Heart left ventricle (tissue), 16 donors: ENCODE data around the gene TNFRSF9. TPM values are rescaled to one million over a fixed set of nuclear protein-coding genes. Genes with fewer than 3 reads are reported as not detected.
A peak's percentile ranks its signal among the peaks of the same experiment; 100 is the strongest.

Experiments used
- ATAC-seq, 4 donors: fragments of 200-7000 bp; cut with Tn5 transposase; one replicate each; pipeline ENCODE4 v1.9.1; 2020 to 2022; ENCODE audit warnings: moderate library complexity in 4 of 4, mild to moderate bottlenecking in 3 of 4, moderate number of reproducible peaks in 1 of 4
- DNase-seq, 5 donors: peaks; one replicate each; pipeline ENCODE4 v3.0.0-alpha.2; 2020
- H3K27ac ChIP-seq, 12 donors: fragments of 200-600 bp; sonication (generic) in 4 of 12; one replicate each; pipeline versions ENCODE4 v1.5.0 to v1.8.0; 2016 to 2022; ENCODE audit warnings: mild to moderate bottlenecking in 2 of 12
- H3K27me3 ChIP-seq, 9 donors: fragments of 200-600 bp; sonication (generic) in 2 of 9; one replicate each; pipeline versions ENCODE4 v1.5.1 to v1.8.0; 2016 to 2022; ENCODE audit warnings: mild to moderate bottlenecking in 3 of 9
- H3K36me3 ChIP-seq, 9 donors: fragments of 200-600 bp; sonication (generic) in 2 of 9; one replicate each; pipeline versions ENCODE4 v1.5.0 to v1.8.0; 2018 to 2022; ENCODE audit warnings: mild to moderate bottlenecking in 2 of 9
- H3K4me1 ChIP-seq, 12 donors: fragments of 200-600 bp; sonication (generic) in 4 of 12; one replicate each; pipeline versions ENCODE4 v1.5.0 to v1.8.0; 2016 to 2022; ENCODE audit warnings: mild to moderate bottlenecking in 3 of 12
- H3K4me3 ChIP-seq, 12 donors: fragments of 200-600 bp; sonication (generic) in 4 of 12; one replicate each; pipeline versions ENCODE4 v1.5.0 to v1.8.0; 2017 to 2022; ENCODE audit warnings: mild to moderate bottlenecking in 9 of 12, moderate library complexity in 4 of 12
- H3K9me3 ChIP-seq, 12 donors: fragments of 200-600 bp; sonication (generic) in 4 of 12; one replicate each; pipeline versions ENCODE4 v1.5.0 to v1.8.0; 2016 to 2022; ENCODE audit warnings: mild to moderate bottlenecking in 1 of 12
- CTCF ChIP-seq, 12 donors: fragments of 200-600 bp; sonication (generic) in 4 of 12; IDR thresholded peaks; one replicate each; pipeline versions ENCODE4 v1.5.0 to v1.8.0; 2018 to 2022; ENCODE audit warnings: antibody characterized with exemption in 12 of 12, mild to moderate bottlenecking in 5 of 12
- POLR2A ChIP-seq, 2 donors: fragments of 450-650 bp; IDR thresholded peaks; one replicate each; pipeline ENCODE4 v1.6.1; 2017; ENCODE audit warnings: antibody characterized with exemption in 2 of 2, mild to moderate bottlenecking in 2 of 2, moderate library complexity in 2 of 2
- WGBS, 4 donors: extraction: QIAGEN DNeasy Blood & Tissue Kit in 2 of 4; methylation state at CpG; one replicate each; pipeline versions ENCODE4 v1.1.5 to v1.1.7; 2013 to 2018; 5-methylcytosine and 5-hydroxymethylcytosine counted together
- intact Hi-C, 10 donors: fragments of 100-400 bp; cut with DNase I; formaldehyde crosslinking; loops; one replicate each; pipeline versions ENCODE4 v1.11.1 to v1.14.2; 2022
- polyA plus RNA-seq, 2 donors: library from polyadenylated mRNA; stranded (reverse); fragments of 200-250 nt; gene quantifications; one replicate each; pipeline ENCODE4 v1.2.3, GENCODE V29; 2013
- total RNA-seq, 9 donors: library from RNA; depleted of rRNA in 2 of 9; stranded (reverse); fragments of >200 nt in 2 of 9; fragmentation: NEBNext Ultra II Directional in 3 of 9; extraction: Animal tissue kit (Norgen Biotek cat#: 25700) in 3 of 9; gene quantifications; one replicate each; pipeline versions ENCODE4 v1.1.0 to v1.2.4, GENCODE V29; 2016 to 2023
- donor health status: ischemic (EF 13 %, LVEDD 7.1; RV severe dilation, severe dysfunction).
- donor health status: healthy with polysubstance abuse.
- donor health status: DM: no; HTN: yes; CAD: no.
- donor health status: DM: no; HTN: no; CAD: no.
- donor health status: ischemic (EF 25% LVEDD 6.9; RV normal size, moderate dysfunction).
- donor health status: ischemic (EF 25% LVEDD 5.7; RV mildly dilated, moderate dysfunction).
- donor health status: healthy.
- donor health status: DM: yes; HTN: yes; CAD: no.
- donor health status: ischemic (EF 35%, LVEDD 5.7; RV mildly dilated, moderate dysfunction).
- donor health status: nonischemic (EF 11% LVEDD 7.7; RV severe dilation, severe dysfunction).
- donor health status: DM: yes; HTN: yes; CAD: no.
- donor health status: PGD.
- donor health status: ischemic (EF 29% LVEDD 5.4; RV normal size, mild dysfunction).
- donor health status: nonischemic (EF 23%, LVEDD 6.1; RV moderate dilation, normal function).

TNFRSF9 gene
- total and polyA plus RNA-seq, 11 donors = 0.04 to 1.9 (median 0.36) TPM; not detected in 7

DNA sequence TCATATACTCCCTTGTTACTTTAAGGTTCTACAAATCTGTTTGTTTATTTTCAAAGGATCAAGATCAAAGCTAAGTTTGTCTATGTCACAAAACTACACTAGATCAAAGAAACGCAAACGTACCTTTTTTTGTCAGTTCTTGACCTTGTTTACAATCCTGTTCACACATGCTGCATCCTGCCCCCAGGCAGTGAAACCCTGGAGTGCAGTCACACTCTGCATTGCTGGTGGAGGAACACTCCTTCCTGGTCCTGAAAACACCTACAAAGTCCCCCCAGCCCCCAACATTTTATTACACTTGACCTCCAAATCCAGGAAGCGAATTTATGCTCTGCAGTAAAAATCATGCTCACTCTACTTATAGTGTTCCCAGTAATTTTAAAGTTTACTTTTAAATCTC lies 2.6 kb downstream of the TNFRSF9 start:
- Histone ChIP-seq H3K4me1 (peaks cover 0 to 30% (median 11%) of the 10 kb centered on the region in 12 donors), H3K36me3 (no peaks in the 10 kb centered on the region), H3K9me3 (no peaks in the 10 kb centered on the region), H3K4me3 (no peak overlapping the region), H3K27ac (no peak overlapping the region), H3K27me3 (peaks cover 0 to 51% (median 11%) of the 10 kb centered on the region in 9 donors)
- no peak for ATAC-seq
- TF ChIP-seq CTCF (IDR thresholded peaks at IDR 0.05) (no peak), POLR2A (IDR thresholded peaks at IDR 0.05) (no peak)
- intact Hi-C loops = no loop called here
- 60 to 68% (median 65%) methylated on average over 3 of the region's 3 CpGs for WGBS, 4 donors
- DNase-seq = no peak

DNA sequence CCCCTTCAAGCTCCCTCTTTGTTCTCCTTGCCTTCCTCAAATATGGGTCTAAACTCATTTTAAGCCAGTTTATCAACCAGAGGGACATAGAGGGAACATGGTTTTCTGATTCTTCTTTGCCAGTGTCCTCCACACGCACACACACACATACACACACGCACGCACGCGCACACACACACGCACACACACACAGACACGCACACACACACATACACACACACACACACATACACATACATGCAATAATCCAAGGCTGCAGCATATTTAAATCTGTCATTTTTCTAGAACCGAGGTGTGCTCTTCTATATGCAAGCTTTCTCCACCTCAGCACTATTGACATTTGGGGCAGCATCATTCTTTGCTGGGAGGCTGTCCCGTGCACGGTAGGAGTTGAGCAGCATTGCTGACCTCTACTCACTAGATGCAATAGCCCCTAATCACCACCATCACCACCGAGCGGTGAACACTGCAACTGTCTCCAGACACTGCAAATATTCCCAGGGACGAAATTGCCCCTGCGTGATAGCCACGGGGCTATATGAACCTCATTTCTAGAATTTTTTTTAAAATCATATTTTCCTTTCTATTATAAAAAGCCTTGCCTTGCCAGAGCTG lies 8.0 kb downstream of the TNFRSF9 start:
- 78 to 83% (median 80%) methylated on average over 15 of the region's 15 CpGs for WGBS, 4 donors
- Histone ChIP-seq H3K27me3 (peaks cover 0 to 38% (median 6%) of the 10 kb centered on the region in 9 donors), H3K9me3 (no peaks in the 10 kb centered on the region), H3K36me3 (no peaks in the 10 kb centered on the region), H3K27ac (no peak overlapping the region), H3K4me1 (peaks cover 0 to 20% (median 0%) of the 10 kb centered on the region in 12 donors), H3K4me3 (no peak overlapping the region)
- TF ChIP-seq POLR2A (IDR thresholded peaks at IDR 0.05) (no peak), CTCF (IDR thresholded peaks at IDR 0.05) (no peak)
- intact Hi-C loops = no loop called here
- DNase-seq (no peak), ATAC-seq (no peak)

GRCh38 chr1:7931446-7931812 lies 9.2 kb downstream of the TNFRSF9 start:
- Histone ChIP-seq H3K27me3 (peaks cover 0 to 39% (median 10%) of the 10 kb centered on the region in 9 donors), H3K4me1 (peaks cover 0 to 20% (median 0%) of the 10 kb centered on the region in 12 donors), H3K9me3 (no peaks in the 10 kb centered on the region), H3K4me3 (no peak overlapping the region), H3K36me3 (no peaks in the 10 kb centered on the region), H3K27ac (peak overlapping the region in 1 of 12 donors; percentile 54)
- ATAC-seq (no peak), DNase-seq (no peak)
- 68 to 78% (median 76%) methylated on average over 2 of the region's 2 CpGs for WGBS, 4 donors
- intact Hi-C loops = no loop called here
- TF ChIP-seq POLR2A (IDR thresholded peaks at IDR 0.05) (no peak), CTCF (IDR thresholded peaks at IDR 0.05) (no peak)

DNA sequence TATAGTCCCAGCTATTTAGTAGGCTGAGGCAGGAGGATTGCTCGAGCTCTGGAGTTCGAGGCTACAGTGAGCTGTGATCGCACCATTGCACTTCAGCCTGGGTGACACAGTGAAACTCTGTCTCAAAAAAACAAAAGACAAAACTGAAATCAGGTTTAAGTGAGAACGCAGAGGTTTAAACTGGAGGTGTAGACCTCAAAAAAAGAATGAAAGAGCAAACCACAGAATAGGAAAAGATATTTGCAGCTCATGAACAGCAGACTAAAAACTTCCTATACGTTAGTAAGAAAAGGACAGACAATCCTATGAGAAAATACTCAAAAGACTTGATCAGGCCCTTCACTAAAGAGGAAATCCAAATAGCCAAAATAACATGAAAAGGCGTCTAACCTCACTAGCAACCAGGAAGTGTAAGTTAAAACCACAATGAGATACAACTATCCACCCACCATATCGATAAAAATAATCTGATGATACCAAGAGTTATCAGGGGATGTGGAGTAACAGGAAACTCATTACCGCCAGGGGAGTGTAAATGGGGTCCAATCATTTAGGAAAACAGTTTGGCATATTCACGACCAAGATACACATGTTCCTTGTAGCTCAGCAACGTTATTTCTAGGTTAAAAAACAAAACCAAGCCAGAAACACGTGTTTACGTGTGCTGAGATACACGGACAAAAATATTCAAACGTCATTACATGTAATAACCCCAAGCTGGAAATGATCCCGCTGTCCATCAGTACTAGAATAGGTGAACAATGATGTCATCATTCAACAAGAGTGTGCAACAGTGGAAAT lies 9.8 kb downstream of the TNFRSF9 start:
- Histone ChIP-seq H3K36me3 (no peaks in the 10 kb centered on the region), H3K27me3 (peaks cover 0 to 45% (median 13%) of the 10 kb centered on the region in 9 donors), H3K27ac (peak overlapping the region in 1 of 12 donors; percentile 54), H3K9me3 (no peaks in the 10 kb centered on the region), H3K4me1 (peaks cover 0 to 20% (median 0%) of the 10 kb centered on the region in 12 donors), H3K4me3 (no peak overlapping the region)
- intact Hi-C loops = no loop called here
- 71 to 73% (median 72%) methylated on average over 15 of the region's 15 CpGs for WGBS, 4 donors
- DNase-seq = no peak
- ATAC-seq = no peak
- TF ChIP-seq CTCF (IDR thresholded peaks at IDR 0.05) (no peak), POLR2A (IDR thresholded peaks at IDR 0.05) (no peak)
